ENCODE results near the gene SIRPB2.
A peak's percentile ranks its signal among the peaks of the same experiment; 100 is the strongest.

Gene SIRPB2

DNA sequence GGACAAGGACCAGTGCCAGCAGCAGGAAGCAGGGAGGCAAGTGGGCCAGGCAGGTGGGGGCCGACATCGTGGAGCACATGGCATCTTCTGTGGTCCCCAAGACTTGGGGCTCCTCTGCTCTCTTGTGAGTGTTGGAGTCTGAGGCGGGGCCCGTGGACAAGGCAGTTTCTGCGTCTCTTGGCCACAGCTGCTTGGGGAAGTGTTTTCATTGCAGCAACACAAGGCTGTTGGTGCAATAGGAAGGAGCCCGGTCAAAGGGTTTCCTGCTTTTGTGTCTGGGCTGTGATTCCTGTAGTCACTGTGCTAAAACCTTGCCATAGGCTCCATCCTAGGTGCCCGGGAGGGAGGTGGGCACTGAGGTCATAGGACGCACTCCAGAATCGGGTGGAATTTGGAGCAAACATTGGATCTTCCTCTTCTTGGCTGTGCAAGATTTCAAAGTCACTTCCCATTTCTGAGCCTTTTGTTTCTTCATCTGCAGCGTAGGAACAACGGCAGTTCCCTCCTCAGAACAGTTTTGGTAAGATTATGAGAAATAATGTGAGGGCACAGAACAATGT, at the start of gene SIRPB2:
SIRPB2 (minus strand) TSS at position 140 of the 560 bp plus-strand sequence; CDS start at position 79, 61 bp downstream.
- Histone ChIP-seq H3K27ac (peak within 1 kb of the TSS in 1 of 2 donors; percentile 83), H3K4me3 (peak within 1 kb of the TSS; percentile 55)
- TF ChIP-seq, protein P1, sequence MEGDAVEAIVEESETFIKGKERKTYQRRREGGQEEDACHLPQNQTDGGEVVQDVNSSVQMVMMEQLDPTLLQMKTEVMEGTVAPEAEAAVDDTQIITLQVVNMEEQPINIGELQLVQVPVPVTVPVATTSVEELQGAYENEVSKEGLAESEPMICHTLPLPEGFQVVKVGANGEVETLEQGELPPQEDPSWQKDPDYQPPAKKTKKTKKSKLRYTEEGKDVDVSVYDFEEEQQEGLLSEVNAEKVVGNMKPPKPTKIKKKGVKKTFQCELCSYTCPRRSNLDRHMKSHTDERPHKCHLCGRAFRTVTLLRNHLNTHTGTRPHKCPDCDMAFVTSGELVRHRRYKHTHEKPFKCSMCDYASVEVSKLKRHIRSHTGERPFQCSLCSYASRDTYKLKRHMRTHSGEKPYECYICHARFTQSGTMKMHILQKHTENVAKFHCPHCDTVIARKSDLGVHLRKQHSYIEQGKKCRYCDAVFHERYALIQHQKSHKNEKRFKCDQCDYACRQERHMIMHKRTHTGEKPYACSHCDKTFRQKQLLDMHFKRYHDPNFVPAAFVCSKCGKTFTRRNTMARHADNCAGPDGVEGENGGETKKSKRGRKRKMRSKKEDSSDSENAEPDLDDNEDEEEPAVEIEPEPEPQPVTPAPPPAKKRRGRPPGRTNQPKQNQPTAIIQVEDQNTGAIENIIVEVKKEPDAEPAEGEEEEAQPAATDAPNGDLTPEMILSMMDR (IDR thresholded peaks at IDR 0.05), result no peak
- DNase-seq (ENCODE audit: low spot score), result peak; percentile 71

DNA sequence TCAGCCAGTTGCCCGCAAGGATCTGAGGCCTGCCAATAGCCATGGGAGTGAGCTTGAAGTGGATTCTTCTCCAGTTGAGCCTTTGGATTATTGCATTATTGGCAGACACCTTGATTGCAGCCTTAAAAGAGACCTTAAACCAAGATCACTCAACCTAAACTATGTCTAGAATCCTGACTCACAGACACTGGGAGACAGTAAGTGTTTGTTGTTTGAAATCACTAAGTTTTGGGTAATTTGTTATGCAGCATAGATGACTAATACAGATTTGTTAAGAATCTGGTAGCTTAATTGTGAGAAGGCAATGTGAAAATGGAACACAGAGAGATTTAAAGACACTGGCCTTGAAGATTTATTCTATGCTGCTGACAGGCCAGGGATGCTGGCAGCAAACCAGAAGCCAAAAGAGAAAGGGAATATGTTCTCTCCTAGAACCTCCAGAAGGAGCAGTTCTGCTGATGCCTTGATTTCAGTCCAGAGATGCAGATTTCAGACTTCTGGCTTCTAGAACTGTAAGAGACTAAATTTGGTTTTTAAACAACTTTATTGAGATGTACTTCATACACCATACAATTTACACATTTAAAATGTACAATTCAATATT, 48.7 kb upstream of the SIRPB2 start:
- no peak for DNase-seq (ENCODE audit: low spot score)
- TF ChIP-seq, protein P1 (IDR thresholded peaks at IDR 0.05), result no peak
- no peak overlapping the region for H3K27ac ChIP-seq
- no peak overlapping the region for H3K4me3 ChIP-seq

DNA sequence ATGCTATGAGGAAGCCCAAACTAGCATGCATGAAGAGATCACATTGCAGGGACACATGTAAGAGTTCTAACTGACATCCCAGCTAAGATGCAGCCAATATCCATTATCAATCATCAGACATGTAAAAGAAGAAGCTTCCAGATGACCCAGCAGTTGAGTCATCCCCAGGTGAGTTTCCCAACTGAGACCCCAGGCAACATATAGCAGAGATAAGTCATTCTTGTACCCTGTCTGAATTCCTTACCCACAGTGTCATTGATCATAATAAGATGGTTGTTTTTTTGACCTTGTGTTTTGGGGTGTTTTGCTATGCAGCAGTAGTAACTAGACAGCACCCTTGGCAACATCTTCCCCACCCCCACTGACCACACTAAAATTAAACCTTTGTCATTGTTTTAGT, 47.4 kb upstream of the SIRPB2 start:
- Histone ChIP-seq H3K4me3 (no peak overlapping the region), H3K27ac (peak overlapping the region in 1 of 2 donors; percentile 70)
- DNase-seq (ENCODE audit: low spot score), result no peak
- TF ChIP-seq, protein P1 (IDR thresholded peaks at IDR 0.05), result no peak

DNA sequence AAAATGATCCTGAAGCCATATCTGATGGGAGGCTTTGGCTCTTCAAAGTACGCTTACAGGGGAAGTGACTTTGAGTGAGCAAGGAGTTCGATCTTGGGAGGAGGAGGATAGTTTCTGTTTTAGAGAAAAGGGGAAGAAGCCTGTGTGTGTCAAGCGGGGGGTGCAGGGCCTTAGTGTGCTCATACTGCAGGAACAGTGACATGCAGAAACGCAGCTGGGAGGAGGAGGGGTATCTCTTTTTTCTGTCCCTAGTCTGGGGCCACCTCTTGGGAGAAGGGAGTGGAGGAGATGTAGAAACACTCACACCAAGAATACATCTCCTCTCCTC, 46.5 kb upstream of the SIRPB2 start:
- peak overlapping the region; percentile 31 for H3K4me3 ChIP-seq
- no peak for DNase-seq (ENCODE audit: low spot score)
- H3K27ac ChIP-seq, result peak overlapping the region in 1 of 2 donors; percentile 70
- TF ChIP-seq, protein P1 (IDR thresholded peaks at IDR 0.05), result no peak

DNA sequence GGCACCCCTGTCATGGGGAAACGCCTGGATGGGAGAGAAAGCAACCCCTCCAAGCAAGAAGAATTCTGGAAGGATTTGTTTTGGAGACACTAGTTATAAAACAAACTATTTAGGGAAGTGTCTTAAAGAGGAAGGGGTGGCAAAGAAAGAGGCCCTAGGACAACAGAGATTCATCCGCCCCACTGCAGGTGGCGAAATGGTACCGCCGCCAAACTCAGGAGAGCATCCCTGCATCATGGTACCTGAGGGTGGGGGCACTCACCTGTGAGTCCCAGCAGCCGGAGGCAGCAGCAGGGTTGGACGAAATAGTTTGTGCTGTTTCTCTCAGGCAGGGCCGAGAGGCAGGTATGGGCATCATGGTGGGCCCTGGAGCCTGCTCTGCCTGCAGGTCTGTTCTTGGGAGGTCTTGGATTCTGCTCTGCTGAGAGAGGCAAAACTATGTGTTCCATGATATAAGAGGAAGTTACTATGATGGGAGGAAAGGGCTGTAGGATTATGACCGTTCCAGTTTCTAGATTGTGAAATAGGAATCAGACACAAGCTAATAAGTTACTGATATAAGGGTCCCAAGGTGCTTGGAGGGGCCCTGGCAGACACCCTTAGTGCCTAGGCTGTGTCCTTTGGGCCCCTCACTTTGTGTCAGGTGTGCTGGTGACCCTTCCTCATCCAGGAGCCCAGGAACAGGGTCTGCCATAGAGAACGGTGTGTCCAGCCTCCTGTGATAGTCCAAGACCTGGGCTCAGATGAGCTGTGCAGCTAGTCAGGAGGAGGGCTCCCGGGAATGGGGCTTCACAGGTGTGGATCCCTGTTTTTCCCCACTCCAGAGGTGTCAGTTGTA, 45.9 kb upstream of the SIRPB2 start:
- peak overlapping the region; percentile 31 for H3K4me3 ChIP-seq
- TF ChIP-seq, protein P1 (IDR thresholded peaks at IDR 0.05), result no peak
- no peak for DNase-seq (ENCODE audit: low spot score)
- H3K27ac ChIP-seq, result peak overlapping the region in 1 of 2 donors; percentile 69

DNA sequence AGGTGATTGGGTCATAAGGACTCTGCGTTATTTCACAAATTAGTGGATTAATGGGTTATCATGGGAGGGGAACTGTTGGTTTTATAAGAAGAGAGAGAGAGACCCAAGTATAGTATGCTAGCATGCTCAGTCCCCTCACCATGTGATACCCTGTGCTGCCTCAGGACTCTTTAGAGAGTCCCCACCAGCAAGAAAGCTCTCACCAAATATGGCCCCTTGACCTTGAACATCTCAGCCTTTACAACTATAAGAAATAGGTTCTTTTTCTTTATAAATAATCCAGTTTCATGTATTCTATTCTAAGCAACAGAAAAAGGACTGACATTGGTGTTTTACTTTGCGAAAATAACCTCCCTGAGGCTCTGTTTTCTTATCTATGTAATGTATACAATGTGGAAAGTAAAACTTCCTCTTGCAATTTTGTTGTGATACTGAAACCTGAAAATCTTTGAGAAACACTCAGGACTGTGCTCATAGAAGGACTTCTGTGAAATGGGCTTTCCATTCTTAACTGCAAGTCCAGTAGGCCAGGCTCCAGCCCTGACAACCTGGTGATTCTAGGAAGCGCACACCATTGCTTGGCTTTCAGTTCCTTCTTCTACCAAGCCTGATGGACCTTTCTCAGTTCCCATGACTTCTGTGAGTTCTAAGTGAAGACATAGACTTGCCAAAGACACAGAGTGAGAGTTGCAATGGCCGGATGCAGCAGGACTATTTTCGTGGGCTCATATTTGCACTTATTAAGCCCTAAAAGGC, 44.4 kb upstream of the SIRPB2 start:
- DNase-seq (ENCODE audit: low spot score), result no peak
- peak overlapping the region in 1 of 2 donors; percentile 32 for H3K27ac ChIP-seq
- TF ChIP-seq, protein P1 (IDR thresholded peaks at IDR 0.05), result no peak

More for the DNA sequence above, 44.4 kb upstream of the SIRPB2 start:
- no peak overlapping the region for H3K4me3 ChIP-seq
